Liver (tissue), 9 donors: ENCODE data around the gene ADGRL2. TPM values are rescaled to one million over a fixed set of nuclear protein-coding genes. Genes with fewer than 3 reads are reported as not detected.

Experiments used
- DNase-seq: peaks from one replicate; pipeline ENCODE4 v3.0.0-alpha.2; 2017; ENCODE audit warnings: low spot score
- H3K27ac ChIP-seq, 2 donors: one replicate each; pipeline ENCODE4 v1.7.0; 2013; ENCODE audit warnings: inconsistent platforms in 2 of 2, low read length in 2 of 2, control low read depth in 1 of 2, low read depth in 1 of 2, mild to moderate bottlenecking in 1 of 2
- H3K27me3 ChIP-seq, 4 donors: one replicate each; pipeline versions ENCODE4 v1.6.1 to v1.7.0; 2013; ENCODE audit warnings: low read length in 3 of 4, inconsistent platforms in 1 of 4, mild to moderate bottlenecking in 1 of 4, moderate library complexity in 1 of 4; ENCODE audit not compliant: control insufficient read depth in 4 of 4, insufficient read depth in 4 of 4
- H3K36me3 ChIP-seq, 4 donors: one replicate each; pipeline versions ENCODE4 v1.6.1 to v1.7.0; 2013; ENCODE audit warnings: low read length in 3 of 4, mild to moderate bottlenecking in 3 of 4, low read depth in 1 of 4, moderate library complexity in 1 of 4; ENCODE audit not compliant: control insufficient read depth in 4 of 4, insufficient read depth in 3 of 4
- H3K4me1 ChIP-seq, 4 donors: one replicate each; pipeline versions ENCODE4 v1.6.1 to v1.7.0; 2013; ENCODE audit warnings: low read length in 3 of 4, mild to moderate bottlenecking in 3 of 4, moderate library complexity in 1 of 4; ENCODE audit not compliant: control insufficient read depth in 4 of 4, insufficient read depth in 4 of 4
- H3K4me3 ChIP-seq, 3 donors: one replicate each; pipeline versions ENCODE4 v1.6.1 to v1.7.0; 2013; ENCODE audit warnings: low read length in 3 of 3, control low read depth in 1 of 3, low read depth in 1 of 3, mild to moderate bottlenecking in 1 of 3
- H3K9ac ChIP-seq, 2 donors: one replicate each; pipeline ENCODE4 v1.7.0; 2013; ENCODE audit warnings: low read length in 2 of 2, mild to moderate bottlenecking in 2 of 2, moderate library complexity in 2 of 2, control low read depth in 1 of 2, low read depth in 1 of 2
- H3K9me3 ChIP-seq, 4 donors: one replicate each; pipeline versions ENCODE4 v1.6.1 to v1.7.0; 2013; ENCODE audit warnings: low read length in 3 of 4; ENCODE audit not compliant: control insufficient read depth in 4 of 4
- EGR1 ChIP-seq, 2 donors: IDR thresholded peaks; 2 replicates each; pipeline ENCODE4 v1.6.1; 2016 to 2018; ENCODE audit warnings: antibody characterized with exemption in 2 of 2, low read depth in 2 of 2
- FOXA1 ChIP-seq: IDR thresholded peaks from 2 replicates; pipeline ENCODE4 v1.6.1; 2016; ENCODE audit warnings: antibody characterized with exemption
- FOXA2 ChIP-seq: IDR thresholded peaks from 2 replicates; pipeline ENCODE4 v1.6.1; 2016; ENCODE audit warnings: antibody characterized with exemption
- GABPA ChIP-seq, 2 donors: IDR thresholded peaks in 1 of 2; conservative IDR thresholded peaks in 1 of 2; 2 replicates each; pipeline ENCODE4 v1.6.1; 2016; ENCODE audit warnings: antibody characterized with exemption in 2 of 2, mild to moderate bottlenecking in 1 of 2, moderate library complexity in 1 of 2
- HNF4A ChIP-seq, 2 donors: conservative IDR thresholded peaks; 2 replicates each; pipeline ENCODE4 v1.6.1; 2016; ENCODE audit warnings: antibody characterized with exemption in 2 of 2, mild to moderate bottlenecking in 2 of 2
- HNF4G ChIP-seq: IDR thresholded peaks from 2 replicates; pipeline ENCODE4 v1.6.1; 2016; ENCODE audit warnings: antibody characterized with exemption
- JUND ChIP-seq, 2 donors: IDR thresholded peaks; 2 replicates each; pipeline ENCODE4 v1.6.1; 2016; ENCODE audit warnings: antibody characterized with exemption in 2 of 2
- NR2F2 ChIP-seq: IDR thresholded peaks from 2 replicates; pipeline ENCODE4 v1.6.1; 2016; ENCODE audit warnings: antibody characterized with exemption
- RAD21 ChIP-seq, 2 donors: IDR thresholded peaks; 2 replicates each; pipeline ENCODE4 v1.6.1; 2016; ENCODE audit warnings: antibody characterized with exemption in 2 of 2, mild to moderate bottlenecking in 2 of 2
- REST ChIP-seq: IDR thresholded peaks from 2 replicates; pipeline ENCODE4 v1.6.1; 2016; ENCODE audit warnings: antibody characterized with exemption, mild to moderate bottlenecking
- RXRA ChIP-seq, 2 donors: IDR thresholded peaks; 2 replicates each; pipeline ENCODE4 v1.6.1; 2017 to 2018; ENCODE audit warnings: antibody characterized with exemption in 2 of 2, mild to moderate bottlenecking in 1 of 2
- SP1 ChIP-seq: IDR thresholded peaks from 2 replicates; pipeline ENCODE4 v1.6.1; 2018; ENCODE audit warnings: antibody characterized with exemption, mild to moderate bottlenecking
- TAF1 ChIP-seq: conservative IDR thresholded peaks from 2 replicates; pipeline ENCODE4 v1.6.1; 2016; ENCODE audit warnings: antibody characterized with exemption, mild to moderate bottlenecking
- YY1 ChIP-seq: IDR thresholded peaks from 2 replicates; pipeline ENCODE4 v1.6.1; 2016; ENCODE audit warnings: antibody characterized with exemption, mild to moderate bottlenecking
- WGBS: extraction: QIAGEN DNeasy Blood & Tissue Kit; methylation state at CpG from one replicate; pipeline ENCODE4 v1.1.7; 2013; 5-methylcytosine and 5-hydroxymethylcytosine counted together
- polyA plus RNA-seq, 2 donors: library from polyadenylated mRNA; stranded (reverse) in 1 of 2; unstranded in 1 of 2; fragments of 200-250 nt in 1 of 2; fragments of >200 nt in 1 of 2; fragmentation: Nextera tagmentation in 1 of 2; extraction: Ambion mirVana in 1 of 2; gene quantifications; one replicate each; pipeline versions ENCODE4 v1.2.1 to v1.2.3, GENCODE V29; 2013 to 2015
- total RNA-seq, 2 donors: library from RNA; depleted of rRNA; stranded (reverse); fragments of >200 nt; gene quantifications; one replicate each; pipeline ENCODE4 v1.2.3, GENCODE V29; 2014
- TF ChIP-seq, protein P1 (sequence below): IDR thresholded peaks from 2 replicates; pipeline ENCODE4 v1.6.1; 2016; ENCODE audit warnings: antibody characterized with exemption
- TF ChIP-seq, protein P2 (sequence below): IDR thresholded peaks from 2 replicates; pipeline ENCODE4 v1.6.1; 2016; ENCODE audit warnings: antibody characterized with exemption
- TF ChIP-seq, protein P3 (sequence below): fragments of 150-350 bp; IDR thresholded peaks from 2 replicates; pipeline ENCODE4 v1.5.1; 2017; ENCODE audit warnings: improper control_type of control experiment, low read depth, low read length; ENCODE audit not compliant: missing input control
- TF ChIP-seq, protein P4 (sequence below): IDR thresholded peaks from 2 replicates; pipeline ENCODE4 v1.6.1; 2016; ENCODE audit warnings: antibody characterized with exemption
- donor health status: healthy.
- donor health status: healthy.
- donor health status: healthy.
- donor health status: healthy.
- donor health status: healthy.

Gene ADGRL2
- total and polyA plus RNA-seq, 4 donors: 21.1 to 82.0 (median 31.7) TPM

DNA sequence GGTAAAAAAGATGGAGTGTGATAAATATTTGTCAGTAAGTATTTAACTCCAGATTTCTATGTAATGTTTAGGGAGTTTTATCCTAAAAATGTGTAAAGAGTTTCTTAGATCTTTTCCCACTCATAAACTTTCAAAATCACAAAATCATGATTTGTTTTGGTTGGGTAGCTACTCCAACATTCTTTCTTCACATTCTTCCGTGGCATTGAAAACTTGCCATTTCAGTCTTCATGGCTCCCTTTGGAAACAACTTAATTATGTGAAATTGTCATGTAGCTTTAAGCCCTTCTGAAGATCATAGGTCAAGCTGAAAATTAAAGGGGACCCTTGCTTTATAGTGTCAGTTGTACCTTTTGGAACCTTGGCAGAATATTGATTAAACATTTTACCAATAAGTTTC is 73.2 kb downstream of the ADGRL2 start:
- Histone ChIP-seq H3K36me3 (no peaks in the 10 kb centered on the region), H3K4me1 (peaks cover 0 to 21% (median 17%) of the 10 kb centered on the region in 4 donors), H3K9ac (no peak overlapping the region), H3K27me3 (no peaks in the 10 kb centered on the region), H3K27ac (no peak overlapping the region), H3K9me3 (no peaks in the 10 kb centered on the region), H3K4me3 (no peak overlapping the region)
- DNase-seq: no peak
- no peak for TF ChIP-seq TAF1
- TF ChIP-seq SP1: no peak
- TF ChIP-seq, protein P1, sequence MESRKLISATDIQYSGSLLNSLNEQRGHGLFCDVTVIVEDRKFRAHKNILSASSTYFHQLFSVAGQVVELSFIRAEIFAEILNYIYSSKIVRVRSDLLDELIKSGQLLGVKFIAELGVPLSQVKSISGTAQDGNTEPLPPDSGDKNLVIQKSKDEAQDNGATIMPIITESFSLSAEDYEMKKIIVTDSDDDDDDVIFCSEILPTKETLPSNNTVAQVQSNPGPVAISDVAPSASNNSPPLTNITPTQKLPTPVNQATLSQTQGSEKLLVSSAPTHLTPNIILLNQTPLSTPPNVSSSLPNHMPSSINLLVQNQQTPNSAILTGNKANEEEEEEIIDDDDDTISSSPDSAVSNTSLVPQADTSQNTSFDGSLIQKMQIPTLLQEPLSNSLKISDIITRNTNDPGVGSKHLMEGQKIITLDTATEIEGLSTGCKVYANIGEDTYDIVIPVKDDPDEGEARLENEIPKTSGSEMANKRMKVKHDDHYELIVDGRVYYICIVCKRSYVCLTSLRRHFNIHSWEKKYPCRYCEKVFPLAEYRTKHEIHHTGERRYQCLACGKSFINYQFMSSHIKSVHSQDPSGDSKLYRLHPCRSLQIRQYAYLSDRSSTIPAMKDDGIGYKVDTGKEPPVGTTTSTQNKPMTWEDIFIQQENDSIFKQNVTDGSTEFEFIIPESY: no peak
- no peak for TF ChIP-seq NR2F2
- TF ChIP-seq HNF4G: no peak
- no peak for TF ChIP-seq FOXA1
- TF ChIP-seq FOXA2: no peak
- TF ChIP-seq HNF4A (conservative IDR thresholded peaks at IDR 0.05): no peak
- no peak for TF ChIP-seq YY1
- TF ChIP-seq JUND (IDR thresholded peaks at IDR 0.05): no peak
- TF ChIP-seq RAD21 (IDR thresholded peaks at IDR 0.05): no peak
- TF ChIP-seq REST: no peak
- no peak for TF ChIP-seq GABPA (IDR thresholded peaks at IDR 0.05 in 1 of 2, conservative IDR thresholded peaks at IDR 0.05 in 1 of 2)
- TF ChIP-seq, protein P2, sequence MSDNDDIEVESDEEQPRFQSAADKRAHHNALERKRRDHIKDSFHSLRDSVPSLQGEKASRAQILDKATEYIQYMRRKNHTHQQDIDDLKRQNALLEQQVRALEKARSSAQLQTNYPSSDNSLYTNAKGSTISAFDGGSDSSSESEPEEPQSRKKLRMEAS: no peak
- TF ChIP-seq, protein P3, sequence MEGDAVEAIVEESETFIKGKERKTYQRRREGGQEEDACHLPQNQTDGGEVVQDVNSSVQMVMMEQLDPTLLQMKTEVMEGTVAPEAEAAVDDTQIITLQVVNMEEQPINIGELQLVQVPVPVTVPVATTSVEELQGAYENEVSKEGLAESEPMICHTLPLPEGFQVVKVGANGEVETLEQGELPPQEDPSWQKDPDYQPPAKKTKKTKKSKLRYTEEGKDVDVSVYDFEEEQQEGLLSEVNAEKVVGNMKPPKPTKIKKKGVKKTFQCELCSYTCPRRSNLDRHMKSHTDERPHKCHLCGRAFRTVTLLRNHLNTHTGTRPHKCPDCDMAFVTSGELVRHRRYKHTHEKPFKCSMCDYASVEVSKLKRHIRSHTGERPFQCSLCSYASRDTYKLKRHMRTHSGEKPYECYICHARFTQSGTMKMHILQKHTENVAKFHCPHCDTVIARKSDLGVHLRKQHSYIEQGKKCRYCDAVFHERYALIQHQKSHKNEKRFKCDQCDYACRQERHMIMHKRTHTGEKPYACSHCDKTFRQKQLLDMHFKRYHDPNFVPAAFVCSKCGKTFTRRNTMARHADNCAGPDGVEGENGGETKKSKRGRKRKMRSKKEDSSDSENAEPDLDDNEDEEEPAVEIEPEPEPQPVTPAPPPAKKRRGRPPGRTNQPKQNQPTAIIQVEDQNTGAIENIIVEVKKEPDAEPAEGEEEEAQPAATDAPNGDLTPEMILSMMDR: no peak
- TF ChIP-seq, protein P4, sequence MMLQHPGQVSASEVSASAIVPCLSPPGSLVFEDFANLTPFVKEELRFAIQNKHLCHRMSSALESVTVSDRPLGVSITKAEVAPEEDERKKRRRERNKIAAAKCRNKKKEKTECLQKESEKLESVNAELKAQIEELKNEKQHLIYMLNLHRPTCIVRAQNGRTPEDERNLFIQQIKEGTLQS: no peak
- TF ChIP-seq RXRA (IDR thresholded peaks at IDR 0.05): no peak
- no peak for TF ChIP-seq EGR1 (IDR thresholded peaks at IDR 0.05; ENCODE audit: low read depth in 2 of 2)
- 73% methylated on average over 1 of the region's 1 CpG for WGBS
